Neural crest cell (in vitro differentiated cells): ENCODE results near the gene MDN1. TPM values are rescaled to one million over a fixed set of nuclear protein-coding genes. Genes with fewer than 3 reads are reported as not detected.

Experiments
- DNase-seq: peaks from one replicate; pipeline ENCODE4 v3.0.0; 2021; ENCODE audit warnings: low read depth, mixed read lengths, low spot score
- H3K27ac Mint-ChIP-seq: one replicate; pipeline ENCODE4 v1.8.0; 2021; ENCODE audit warnings: mild to moderate bottlenecking, mixed read lengths; ENCODE audit not compliant: unreplicated experiment
- H3K27me3 Mint-ChIP-seq: 2 replicates; pipeline ENCODE4 v1.8.0; 2021; ENCODE audit warnings: low read depth, mild to moderate bottlenecking, mixed read lengths
- H3K36me3 Mint-ChIP-seq: 2 replicates; pipeline ENCODE4 v1.8.0; 2021; ENCODE audit warnings: low read depth, mild to moderate bottlenecking, mixed read lengths
- H3K4me1 Mint-ChIP-seq: 2 replicates; pipeline ENCODE4 v1.8.0; 2021; ENCODE audit warnings: mixed read lengths
- H3K4me3 Mint-ChIP-seq: one replicate; pipeline ENCODE4 v1.8.0; 2021; ENCODE audit warnings: mild to moderate bottlenecking, mixed read lengths
- H3K9me3 Mint-ChIP-seq: 2 replicates; pipeline ENCODE4 v1.8.0; 2021; ENCODE audit warnings: mixed read lengths
- total RNA-seq: library from RNA; stranded (reverse); gene quantifications from 2 replicates; pipeline ENCODE4 v1.2.1, GENCODE V29; 2021
- TF ChIP-seq, protein P1 (sequence below): fragments of 200-600 bp; sonication (generic); conservative IDR thresholded peaks from 2 replicates; pipeline ENCODE4 v1.5.0; 2021; ENCODE audit warnings: antibody characterized with exemption, mild to moderate bottlenecking

The MDN1 gene
- total RNA-seq, 1 donor from 2014 or later = 49.0 TPM

DNA sequence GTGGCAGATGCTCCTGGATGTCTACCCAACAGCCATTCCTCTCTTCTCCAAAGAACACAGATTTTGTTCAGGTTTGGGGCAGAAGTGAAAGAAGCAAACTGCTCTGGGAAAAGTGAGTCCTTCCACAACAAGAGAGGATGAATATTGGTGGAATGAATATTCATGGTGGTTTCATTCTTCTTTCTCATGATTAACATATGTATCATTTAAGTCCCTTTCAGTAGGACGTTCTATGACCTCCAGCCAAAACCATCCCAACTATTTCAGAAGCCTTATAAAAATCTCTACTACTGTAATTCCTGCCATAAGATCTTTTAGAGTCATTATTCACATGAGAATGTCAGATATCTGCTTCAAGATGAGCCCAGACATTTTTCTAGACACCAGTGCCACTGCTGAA, 44.4 kb downstream of the MDN1 start:
- Mint-ChIP-seq H3K27ac (peak overlapping the region; percentile 1), H3K27me3 (no peaks in the 10 kb centered on the region)

DNA sequence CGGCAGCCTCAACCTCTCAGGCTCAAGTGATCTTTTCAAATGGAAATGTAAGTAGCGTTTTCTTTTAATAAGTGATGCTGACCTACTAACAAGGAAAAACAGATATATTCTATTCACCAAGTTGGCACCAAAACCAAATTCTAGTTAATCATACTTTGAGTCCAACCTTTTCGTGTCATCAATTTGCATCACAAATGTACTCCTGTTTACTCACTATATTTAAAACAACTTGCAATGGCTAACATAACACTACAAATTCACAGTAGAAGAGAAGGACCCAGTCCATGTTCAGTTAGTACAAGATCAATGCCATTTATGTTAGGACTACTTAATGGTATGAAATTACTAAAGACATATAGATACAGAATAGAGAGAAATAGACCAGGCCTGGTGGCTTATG, 50.0 kb downstream of the MDN1 start:
- TF ChIP-seq, protein P1, sequence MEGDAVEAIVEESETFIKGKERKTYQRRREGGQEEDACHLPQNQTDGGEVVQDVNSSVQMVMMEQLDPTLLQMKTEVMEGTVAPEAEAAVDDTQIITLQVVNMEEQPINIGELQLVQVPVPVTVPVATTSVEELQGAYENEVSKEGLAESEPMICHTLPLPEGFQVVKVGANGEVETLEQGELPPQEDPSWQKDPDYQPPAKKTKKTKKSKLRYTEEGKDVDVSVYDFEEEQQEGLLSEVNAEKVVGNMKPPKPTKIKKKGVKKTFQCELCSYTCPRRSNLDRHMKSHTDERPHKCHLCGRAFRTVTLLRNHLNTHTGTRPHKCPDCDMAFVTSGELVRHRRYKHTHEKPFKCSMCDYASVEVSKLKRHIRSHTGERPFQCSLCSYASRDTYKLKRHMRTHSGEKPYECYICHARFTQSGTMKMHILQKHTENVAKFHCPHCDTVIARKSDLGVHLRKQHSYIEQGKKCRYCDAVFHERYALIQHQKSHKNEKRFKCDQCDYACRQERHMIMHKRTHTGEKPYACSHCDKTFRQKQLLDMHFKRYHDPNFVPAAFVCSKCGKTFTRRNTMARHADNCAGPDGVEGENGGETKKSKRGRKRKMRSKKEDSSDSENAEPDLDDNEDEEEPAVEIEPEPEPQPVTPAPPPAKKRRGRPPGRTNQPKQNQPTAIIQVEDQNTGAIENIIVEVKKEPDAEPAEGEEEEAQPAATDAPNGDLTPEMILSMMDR = no peak
- H3K27ac Mint-ChIP-seq = no peak overlapping the region
- H3K4me1 Mint-ChIP-seq = no peaks in the 10 kb centered on the region
- DNase-seq = no peak
- no peaks in the 10 kb centered on the region for H3K27me3 Mint-ChIP-seq
- no peaks in the 10 kb centered on the region for H3K9me3 Mint-ChIP-seq
- no peak overlapping the region for H3K4me3 Mint-ChIP-seq
- peaks cover 8% of the 10 kb centered on the region for H3K36me3 Mint-ChIP-seq

More for the DNA sequence above, 44.4 kb downstream of the MDN1 start:
- Mint-ChIP-seq H3K4me3 (no peak overlapping the region), H3K9me3 (peaks cover 3% of the 10 kb centered on the region), H3K4me1 (no peaks in the 10 kb centered on the region), H3K36me3 (peaks cover 17% of the 10 kb centered on the region)
- DNase-seq = no peak
- TF ChIP-seq, protein P1 = no peak

DNA sequence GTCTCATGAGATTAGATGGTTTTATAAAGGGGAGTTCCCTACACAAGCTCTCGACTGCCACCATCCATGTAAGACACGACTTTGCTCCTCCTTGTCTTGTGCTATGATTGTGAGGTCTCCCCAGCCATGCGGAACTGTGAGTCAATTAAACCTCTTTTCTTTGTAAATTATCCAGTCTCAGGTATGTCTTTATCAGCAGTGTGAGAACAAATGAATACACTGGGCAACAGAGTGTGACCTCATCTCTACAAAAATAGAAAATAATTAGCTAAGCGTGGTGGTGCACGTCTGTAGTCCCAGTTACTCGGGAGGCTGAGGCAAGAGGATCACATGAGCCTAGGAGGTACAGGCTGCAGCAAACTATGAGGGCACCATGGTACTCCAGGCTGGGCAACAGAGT, 51.3 kb downstream of the MDN1 start:
- Mint-ChIP-seq H3K27me3 (no peaks in the 10 kb centered on the region), H3K4me3 (no peak overlapping the region), H3K27ac (peak overlapping the region; percentile 31), H3K36me3 (peaks cover 8% of the 10 kb centered on the region), H3K4me1 (no peaks in the 10 kb centered on the region), H3K9me3 (no peaks in the 10 kb centered on the region)
- DNase-seq = no peak
- TF ChIP-seq, protein P1 = no peak

DNA sequence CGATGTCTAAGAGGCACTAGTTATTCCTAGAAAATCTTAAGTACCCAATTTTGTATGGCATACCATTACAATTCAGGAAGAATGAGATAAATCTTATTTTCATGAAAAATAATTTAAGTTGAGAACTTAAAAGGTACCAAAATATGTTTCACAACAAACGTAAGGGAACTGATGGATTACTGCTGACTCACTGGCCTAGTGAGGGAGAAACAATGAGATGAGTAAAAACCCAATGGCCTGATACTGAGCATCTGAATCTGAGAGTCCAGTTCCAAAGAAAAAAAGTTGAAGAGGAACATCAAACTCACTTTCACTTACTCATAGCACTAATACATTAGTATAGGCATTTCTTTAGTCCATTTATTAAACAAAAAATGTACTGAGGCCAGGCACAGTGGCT, 56.0 kb downstream of the MDN1 start:
- H3K4me3 Mint-ChIP-seq = no peak overlapping the region
- H3K9me3 Mint-ChIP-seq = no peaks in the 10 kb centered on the region
- TF ChIP-seq, protein P1 = no peak
- DNase-seq = no peak
- H3K4me1 Mint-ChIP-seq = no peaks in the 10 kb centered on the region
- no peak overlapping the region for H3K27ac Mint-ChIP-seq
- H3K27me3 Mint-ChIP-seq = no peaks in the 10 kb centered on the region
- H3K36me3 Mint-ChIP-seq = peaks cover 18% of the 10 kb centered on the region

DNA sequence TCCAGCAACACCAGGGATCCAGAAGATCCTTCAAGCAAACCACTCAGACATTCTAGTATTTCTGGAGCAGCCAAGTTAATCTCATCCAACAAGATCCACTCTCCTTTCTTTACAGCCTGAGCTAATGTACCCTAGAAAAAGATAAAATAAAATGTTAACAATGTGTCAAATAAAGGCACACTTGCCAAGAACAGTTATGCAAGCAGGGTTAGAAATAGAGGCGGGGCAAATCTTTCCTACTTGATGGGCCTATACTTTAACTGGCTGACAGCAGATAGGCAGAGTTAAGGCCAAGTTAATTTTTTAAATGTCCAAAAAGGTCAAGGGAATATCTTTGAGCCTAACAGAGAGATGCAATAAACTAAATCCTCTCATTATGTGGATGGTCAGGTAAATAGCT, 60.8 kb downstream of the MDN1 start:
- Mint-ChIP-seq H3K4me1 (no peaks in the 10 kb centered on the region), H3K27me3 (no peaks in the 10 kb centered on the region), H3K27ac (no peak overlapping the region), H3K36me3 (peaks cover 17% of the 10 kb centered on the region), H3K9me3 (no peaks in the 10 kb centered on the region), H3K4me3 (no peak overlapping the region)
- DNase-seq = no peak
- TF ChIP-seq, protein P1 = no peak

DNA sequence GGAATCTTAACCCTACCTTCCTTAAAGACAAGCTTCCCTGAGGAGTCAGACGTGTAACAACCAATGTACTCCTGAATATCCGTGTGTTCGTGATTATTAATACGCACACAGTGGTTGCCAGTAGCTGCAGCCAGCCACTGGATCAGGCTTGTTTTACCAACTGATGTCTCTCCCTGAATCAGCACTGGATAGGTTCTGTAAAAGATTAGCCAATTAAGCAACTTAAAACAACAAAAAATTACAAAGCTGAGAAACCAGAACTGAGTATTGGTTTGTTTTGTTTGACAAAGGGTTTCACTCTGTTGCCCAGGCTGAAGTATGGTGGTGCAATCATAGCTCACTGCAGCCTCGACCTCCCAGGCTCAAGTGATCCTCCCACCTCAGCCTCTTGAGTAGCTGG, 69.3 kb downstream of the MDN1 start:
- H3K4me3 Mint-ChIP-seq = no peak overlapping the region
- no peaks in the 10 kb centered on the region for H3K27me3 Mint-ChIP-seq
- no peak overlapping the region for H3K27ac Mint-ChIP-seq
- H3K4me1 Mint-ChIP-seq = no peaks in the 10 kb centered on the region
- peaks cover 5% of the 10 kb centered on the region for H3K36me3 Mint-ChIP-seq
- no peak for DNase-seq
- TF ChIP-seq, protein P1 = no peak
- no peaks in the 10 kb centered on the region for H3K9me3 Mint-ChIP-seq
